ENCODE data around the gene DENND5B.

The DENND5B gene

GRCh38 chr12:31589904-31590641 lies 863 bp downstream of the DENND5B start (continued):
- TF ChIP-seq ZNF639 (tag by site-specific recombination; IDR thresholded peaks at IDR 0.05) (no peak), GLI2 (tag by site-specific recombination; IDR thresholded peaks at IDR 0.05; ENCODE audit: borderline replicate concordance, low read depth) (no peak), ZNF514 (tag by site-specific recombination; IDR thresholded peaks at IDR 0.05) (no peak), KLF10 (tag by site-specific recombination; IDR thresholded peaks at IDR 0.05) (no peak), HOXA7 (CRISPR knock-in tag; IDR thresholded peaks at IDR 0.05; ENCODE audit: borderline replicate concordance) (no peak), FEZF1 (tag by site-specific recombination; IDR thresholded peaks at IDR 0.05) (no peak; the same call in 1 of the 2 replicates), ZNF660 (tag by site-specific recombination; IDR thresholded peaks at IDR 0.05) (no peak), ZNF837 (tag by site-specific recombination; IDR thresholded peaks at IDR 0.05) (no peak), WT1 (tag by site-specific recombination; IDR thresholded peaks at IDR 0.05) (no peak; the same call in 1 of the 2 replicates), ZNF791 (tag by site-specific recombination; IDR thresholded peaks at IDR 0.05) (no peak), OSR2 (tag by site-specific recombination; IDR thresholded peaks at IDR 0.05) (no peak), AEBP2 (tag by site-specific recombination; IDR thresholded peaks at IDR 0.05; ENCODE audit: borderline replicate concordance) (no peak), ZBTB17 (tag by site-specific recombination; IDR thresholded peaks at IDR 0.05) (peak; percentile 76), SP3 (tag by site-specific recombination; IDR thresholded peaks at IDR 0.05) (peak; percentile 53), PBX3 (CRISPR knock-in tag; IDR thresholded peaks at IDR 0.05) (no peak), ZNF768 (tag by site-specific recombination; IDR thresholded peaks at IDR 0.05) (no peak), TSHZ1 (tag by site-specific recombination; IDR thresholded peaks at IDR 0.05; ENCODE audit: borderline replicate concordance) (no peak), KLF16 (tag by site-specific recombination; IDR thresholded peaks at IDR 0.05) (peak; percentile 50; the same call in 1 of the 2 replicates), SALL2 (tag by site-specific recombination; IDR thresholded peaks at IDR 0.05; ENCODE audit: borderline replicate concordance) (no peak), ELK4 (IDR thresholded peaks at IDR 0.05; ENCODE audit: borderline replicate concordance, low read depth, low read length) (no peak), MYNN (tag by site-specific recombination; IDR thresholded peaks at IDR 0.05; ENCODE audit: borderline replicate concordance) (no peak), ZNF19 (tag by site-specific recombination; IDR thresholded peaks at IDR 0.05; ENCODE audit: low read depth) (no peak), ZNF658 (tag by site-specific recombination; IDR thresholded peaks at IDR 0.05) (no peak), ZNF266 (tag by site-specific recombination; IDR thresholded peaks at IDR 0.05; ENCODE audit: low read depth) (no peak), ZNF248 (tag by site-specific recombination; IDR thresholded peaks at IDR 0.05) (no peak), RBAK (tag by site-specific recombination; IDR thresholded peaks at IDR 0.05) (no peak), ZNF571 (tag by site-specific recombination; IDR thresholded peaks at IDR 0.05) (no peak), ZNF530 (tag by site-specific recombination; IDR thresholded peaks at IDR 0.05; ENCODE audit: low read depth) (no peak), ZNF16 (tag by site-specific recombination; IDR thresholded peaks at IDR 0.05; ENCODE audit: low read depth) (no peak), ZSCAN23 (tag by site-specific recombination; IDR thresholded peaks at IDR 0.05) (no peak), ZNF76 (tag by site-specific recombination; IDR thresholded peaks at IDR 0.05; ENCODE audit: borderline replicate concordance, low read depth) (peak; percentile 29; the same call in 1 of the 2 replicates), ZNF501 (tag by site-specific recombination; IDR thresholded peaks at IDR 0.05) (no peak), ZNF843 (tag by site-specific recombination; IDR thresholded peaks at IDR 0.05) (no peak), HOXC10 (CRISPR knock-in tag; IDR thresholded peaks at IDR 0.05) (no peak)

All from HEK293 (cell line).